Adipose tissue (tissue), 3 donors: ENCODE measurements around the gene PBX4. TPM values are rescaled to one million over a fixed set of nuclear protein-coding genes. Genes with fewer than 3 reads are reported as not detected.

Experiments
- H3K27ac ChIP-seq: one replicate; pipeline ENCODE4 v1.5.1; 2013; ENCODE audit warnings: low read depth, low read length
- WGBS, 3 donors: extraction: QIAGEN DNeasy Blood & Tissue Kit; methylation state at CpG; one replicate each; pipeline ENCODE4 v1.1.7; 2013; 5-methylcytosine and 5-hydroxymethylcytosine counted together
- polyA plus RNA-seq, 3 donors: library from polyadenylated mRNA; stranded (reverse); fragments of 200-250 nt; gene quantifications; one replicate each; pipeline ENCODE4 v1.2.3, GENCODE V29; 2013
- donor health status: healthy with polysubstance abuse.
- donor health status: Bipolar disorder and iron deficiency.
- donor health status: healthy.

The PBX4 gene
- polyA plus RNA-seq, 3 donors, result 0.34 to 1.6 (median 0.86) TPM

GRCh38 chr19:19571071-19571786 lies 47.3 kb downstream of the PBX4 start:
- 73 to 94% (median 89%) methylated on average over 10 to 11 of the region's 11 CpGs for WGBS, 3 donors
- no peak overlapping the region for H3K27ac ChIP-seq

DNA sequence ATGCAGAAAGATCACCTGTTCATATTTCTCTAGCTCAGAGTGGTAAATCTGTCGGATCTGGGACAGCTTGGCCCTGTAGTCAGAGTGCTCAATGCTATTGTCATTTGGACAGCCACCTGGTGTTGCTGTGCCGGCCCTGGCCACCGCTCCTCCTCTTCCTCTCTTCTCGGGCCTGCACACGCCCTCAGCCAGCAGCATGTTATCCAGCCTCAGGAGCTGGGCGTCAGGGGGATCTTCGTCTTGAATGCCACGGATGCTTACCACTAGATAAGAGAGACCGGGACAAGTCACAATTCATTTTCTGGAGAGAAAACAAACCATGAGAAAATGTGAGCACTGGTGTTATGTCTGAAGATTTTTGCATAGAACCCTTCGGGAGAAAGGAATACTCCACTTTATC lies 47.9 kb downstream of the PBX4 start:
- 74 to 87% (median 84%) methylated on average over 10 of the region's 10 CpGs for WGBS, 3 donors

DNA sequence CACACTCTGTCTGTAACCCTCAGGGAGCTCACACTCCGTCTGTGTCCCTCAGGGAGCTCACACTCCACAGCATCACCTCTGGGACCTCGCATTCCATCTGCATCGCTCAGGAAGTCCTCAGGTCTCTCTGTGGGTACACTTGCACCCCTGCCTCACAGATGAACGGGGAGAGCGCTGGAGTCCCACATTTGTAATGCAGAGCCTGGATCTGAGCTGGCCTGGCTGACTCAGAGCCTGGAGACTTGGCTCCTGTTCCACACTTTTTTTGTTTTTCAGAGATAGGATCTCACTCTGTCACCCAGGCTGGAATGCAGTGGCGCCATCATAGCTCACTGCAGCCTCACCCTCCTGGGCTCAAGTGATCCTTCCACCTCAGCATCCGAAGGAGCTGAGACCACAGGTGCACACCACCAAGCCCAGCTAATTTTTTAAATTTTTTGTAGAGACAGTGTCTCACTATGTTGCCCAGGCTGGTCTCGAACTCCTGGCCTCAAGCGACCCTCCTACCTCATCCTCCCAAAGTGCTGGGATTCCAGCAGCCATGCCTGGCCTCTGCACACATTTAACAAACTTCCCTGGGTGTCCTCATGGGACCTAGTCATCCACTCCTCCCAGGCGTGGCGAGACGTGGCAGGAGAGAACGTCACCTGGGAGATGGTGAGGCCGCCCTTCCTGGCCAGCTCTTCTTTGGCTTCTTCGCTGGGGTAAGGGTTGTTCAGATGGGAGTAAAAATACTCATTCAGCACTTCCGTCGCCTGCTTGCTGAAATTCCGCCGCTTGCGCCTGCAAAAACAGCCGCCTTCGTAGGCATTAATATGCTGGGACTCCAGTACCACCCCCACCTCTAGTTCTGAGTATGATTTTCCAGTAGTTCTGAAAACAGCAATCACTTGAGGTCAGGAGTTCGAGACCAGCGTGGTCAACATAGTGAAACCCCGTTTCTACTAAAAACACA lies 49.4 kb downstream of the PBX4 start:
- H3K27ac ChIP-seq, result no peak overlapping the region
- WGBS, 3 donors, result 87 to 90% (median 88%) methylated on average over 25 of the region's 25 CpGs

More for the DNA sequence above, 47.9 kb downstream of the PBX4 start:
- no peak overlapping the region for H3K27ac ChIP-seq

- H3K27ac ChIP-seq, result no peak overlapping the region
- 77 to 88% (median 80%) methylated on average over 3 of the region's 3 CpGs for WGBS, 3 donors
These were observed 51.1 kb downstream of the PBX4 start for GRCh38 chr19:19567391-19567790.

GRCh38 chr19:19566306-19566705 lies 52.2 kb downstream of the PBX4 start:
- WGBS, 3 donors, result 70 to 81% (median 75%) methylated on average over 7 of the region's 7 CpGs
- H3K27ac ChIP-seq, result no peak overlapping the region

- whole genome bisulfite sequencing, 3 donors, result 86 to 95% (median 91%) methylated on average over 16 to 17 of the region's 17 CpGs
These were observed 55.1 kb downstream of the PBX4 start for GRCh38 chr19:19563348-19563848.

DNA sequence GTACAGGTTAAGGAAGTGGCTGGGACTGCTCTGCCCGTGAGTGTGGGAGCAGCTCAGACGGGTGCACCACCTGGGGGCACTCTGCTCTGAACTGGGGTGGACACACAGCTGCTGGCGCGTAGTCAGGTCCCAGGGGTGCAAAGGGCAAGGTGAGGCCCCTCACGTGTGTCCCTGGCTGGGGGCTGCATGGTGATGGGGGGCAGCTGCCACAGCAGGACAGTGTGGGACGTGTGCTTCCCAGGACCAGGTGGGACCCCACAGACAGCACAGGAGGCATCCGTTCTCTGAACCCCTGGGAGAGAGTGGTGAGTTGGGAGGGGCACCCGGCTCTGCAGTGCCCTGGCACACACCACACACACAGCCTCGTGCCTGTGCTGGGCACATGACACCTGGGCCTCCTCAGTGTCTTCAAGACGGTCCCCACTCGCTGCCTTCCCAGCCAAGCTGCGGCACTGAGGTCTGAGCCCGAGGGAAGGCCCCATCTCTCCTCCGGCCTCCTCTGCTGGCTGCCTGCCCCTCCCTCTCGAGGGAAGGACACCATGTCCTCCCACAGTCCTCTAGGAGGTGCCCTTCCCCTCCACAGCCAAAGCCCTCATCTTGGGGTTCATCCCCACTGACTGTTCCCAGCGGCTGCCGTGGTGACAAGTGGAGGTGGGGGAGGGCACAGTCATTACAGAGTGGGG lies 55.7 kb downstream of the PBX4 start:
- 66 to 82% (median 70%) methylated on average over 15 to 17 of the region's 17 CpGs for WGBS, 3 donors
- no peak overlapping the region for H3K27ac ChIP-seq

More at GRCh38 chr19:19563348-19563848, 55.1 kb downstream of the PBX4 start:
- no peak overlapping the region for H3K27ac ChIP-seq

DNA sequence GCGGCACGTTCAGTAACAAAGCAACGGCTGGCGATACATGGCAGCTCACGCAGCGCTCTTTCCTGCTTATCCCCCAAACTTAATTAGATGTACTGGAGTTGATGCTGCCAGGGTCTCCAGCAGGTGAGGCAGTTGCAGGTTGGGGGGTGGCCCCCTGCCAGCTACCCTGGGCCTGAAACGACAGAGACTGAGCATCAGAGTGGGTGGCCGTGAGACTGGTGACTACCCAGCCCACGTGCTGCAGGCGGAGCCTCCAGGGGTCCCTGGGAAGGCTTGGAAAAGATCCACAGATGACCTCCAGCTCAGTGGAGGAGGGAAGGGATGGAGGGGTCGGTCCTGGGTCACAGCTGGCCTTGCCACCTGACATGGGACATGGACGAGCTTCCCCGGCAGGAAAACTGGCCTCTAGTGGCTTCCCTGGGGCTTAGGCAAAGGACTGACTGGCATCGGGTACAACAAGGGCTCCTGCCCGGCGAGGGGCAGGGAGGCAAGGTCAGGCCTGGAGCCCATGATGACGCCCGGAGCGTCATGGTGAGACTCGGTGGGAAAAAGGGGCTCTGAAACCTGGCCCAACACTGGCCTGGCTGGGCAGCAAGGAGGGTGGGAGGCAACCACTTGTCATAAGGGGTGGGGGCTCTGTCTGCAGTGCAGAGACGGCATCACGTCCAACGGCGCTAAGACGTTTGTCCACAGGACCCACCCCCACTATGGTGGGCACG lies 56.4 kb downstream of the PBX4 start:
- WGBS, 3 donors, result 77 to 83% (median 83%) methylated on average over 26 of the region's 26 CpGs
- H3K27ac ChIP-seq, result no peak overlapping the region

- 49 to 64% (median 56%) methylated on average over 4 of the region's 4 CpGs for WGBS, 3 donors
- H3K27ac ChIP-seq, result no peak overlapping the region
These were observed 58.6 kb downstream of the PBX4 start for GRCh38 chr19:19559931-19560330.

DNA sequence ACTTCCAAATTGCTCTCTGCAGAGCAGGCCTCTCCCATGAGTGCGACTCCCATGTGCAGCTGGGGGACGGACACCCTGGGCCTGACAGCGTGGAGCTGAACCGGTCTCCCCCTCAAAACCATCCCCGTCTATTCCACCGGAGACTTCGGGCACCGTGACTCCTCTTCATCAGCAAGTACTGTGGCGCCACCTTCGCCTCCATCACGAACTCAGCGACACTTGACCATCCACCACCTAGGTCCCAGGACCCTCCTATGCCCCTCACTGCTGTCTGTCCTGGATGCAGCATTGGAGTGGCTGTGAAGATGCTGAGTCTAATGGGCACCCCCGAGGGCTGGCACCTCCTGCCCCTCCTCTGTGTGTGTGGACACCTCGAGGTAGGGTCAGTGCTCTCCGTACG lies 59.9 kb downstream of the PBX4 start:
- no peak overlapping the region for H3K27ac ChIP-seq

DNA sequence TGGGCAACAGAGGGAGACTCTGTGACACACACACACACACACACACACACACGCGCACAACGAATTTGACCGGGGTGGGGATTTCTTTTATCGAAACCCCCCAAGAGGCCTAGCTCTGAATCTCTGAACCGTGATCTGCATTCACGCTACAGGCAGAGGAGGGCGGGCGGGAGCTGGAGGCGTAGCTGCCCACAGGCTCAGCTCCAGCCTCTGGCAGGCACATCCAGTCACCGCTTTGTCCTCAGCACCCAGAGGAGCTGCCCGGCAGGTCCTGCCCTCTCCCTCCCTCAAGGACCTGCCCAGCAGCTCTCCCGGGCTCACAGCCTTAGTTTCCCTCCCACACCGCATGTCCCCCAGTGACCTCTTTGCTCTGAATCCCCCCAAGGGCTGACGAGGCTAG lies 60.4 kb downstream of the PBX4 start:
- 79 to 84% (median 80%) methylated on average over 15 of the region's 15 CpGs for WGBS, 3 donors
- no peak overlapping the region for H3K27ac ChIP-seq

More for the DNA sequence above, 59.9 kb downstream of the PBX4 start:
- WGBS, 3 donors, result 83 to 93% (median 93%) methylated on average over 16 of the region's 16 CpGs

- 57 to 65% (median 60%) methylated on average over 32 to 34 of the region's 34 CpGs for WGBS, 3 donors
These were observed 64.1 kb downstream of the PBX4 start for GRCh38 chr19:19554074-19555023.

GRCh38 chr19:19553670-19554069 lies 64.8 kb downstream of the PBX4 start:
- H3K27ac ChIP-seq, result no peak overlapping the region
- 84 to 91% (median 87%) methylated on average over 10 of the region's 10 CpGs for WGBS, 3 donors

More at GRCh38 chr19:19554074-19555023, 64.1 kb downstream of the PBX4 start:
- no peak overlapping the region for H3K27ac ChIP-seq

- 46 to 51% (median 50%) methylated on average over 6 of the region's 6 CpGs for WGBS, 3 donors
- no peak overlapping the region for H3K27ac ChIP-seq
These were observed 65.7 kb downstream of the PBX4 start for GRCh38 chr19:19552798-19553197.

GRCh38 chr19:19551853-19552192 lies 66.7 kb downstream of the PBX4 start:
- H3K27ac ChIP-seq, result no peak overlapping the region
- WGBS, 3 donors, result 71 to 84% (median 72%) methylated on average over 14 of the region's 14 CpGs

DNA sequence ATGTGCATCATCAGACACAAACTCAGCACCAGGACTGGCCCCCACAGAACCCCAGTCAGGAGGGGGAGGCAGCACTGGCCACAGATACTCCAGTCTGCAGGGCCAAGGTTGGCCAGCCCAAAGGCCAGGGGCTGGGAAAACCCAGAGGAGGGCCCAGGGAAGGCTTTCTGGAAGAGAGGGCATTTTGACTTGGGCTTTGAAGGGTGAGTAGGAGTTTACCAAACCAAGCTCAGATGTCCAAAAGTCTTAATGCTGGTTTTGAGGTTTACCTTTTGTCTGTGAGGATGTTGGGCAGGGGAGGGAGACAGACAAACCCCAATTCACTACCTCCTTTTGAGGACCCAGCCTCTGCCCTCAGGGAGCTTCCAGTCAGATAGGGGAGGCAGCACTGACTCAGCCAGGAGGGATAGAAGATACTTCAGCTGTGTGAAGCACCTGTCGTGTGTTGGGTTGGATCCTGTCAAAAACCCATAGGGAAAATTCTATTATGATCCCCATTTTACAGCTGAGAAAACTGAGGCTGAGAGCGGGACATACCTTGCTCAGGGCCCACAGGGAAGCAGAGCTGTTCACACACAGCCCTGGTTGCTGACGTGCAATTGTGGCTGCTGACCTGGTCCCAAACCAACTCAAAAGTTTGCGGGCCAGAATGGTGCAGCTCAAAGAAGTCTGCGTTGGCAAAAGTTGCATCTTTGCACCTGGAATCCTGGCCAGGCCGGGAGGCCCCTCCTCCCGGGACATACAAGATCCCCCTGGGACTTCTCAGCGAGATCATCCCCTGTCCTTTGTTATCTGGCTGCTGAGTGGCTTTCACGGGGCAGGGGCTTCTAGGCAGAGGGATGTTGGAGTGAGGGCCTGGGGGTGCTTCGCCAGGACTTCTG lies 67.3 kb downstream of the PBX4 start:
- H3K27ac ChIP-seq, result no peak overlapping the region
- 80 to 83% (median 81%) methylated on average over 10 of the region's 10 CpGs for WGBS, 3 donors
